Transverse colon (tissue), 4 donors: ENCODE measurements around the gene TJAP1. TPM values are rescaled to one million over a fixed set of nuclear protein-coding genes. Genes with fewer than 3 reads are reported as not detected.

Experiments used
- DNase-seq: peaks from one replicate; pipeline ENCODE4 v3.0.0-alpha.2; 2019
- H3K27ac ChIP-seq, 4 donors: fragments of 200-600 bp; sonication (generic); 2 replicates each; pipeline ENCODE4 v1.5.1; 2016 to 2018; ENCODE audit warnings: inconsistent platforms in 4 of 4
- H3K27me3 ChIP-seq: fragments of 200-600 bp; sonication (generic); 2 replicates; pipeline ENCODE4 v1.5.1; 2017; ENCODE audit warnings: inconsistent platforms
- H3K36me3 ChIP-seq, 4 donors: fragments of 200-600 bp; sonication (generic); 2 replicates each; pipeline ENCODE4 v1.5.1; 2017 to 2019; ENCODE audit warnings: inconsistent platforms in 4 of 4
- H3K4me1 ChIP-seq, 4 donors: fragments of 200-600 bp; sonication (generic); 2 replicates each; pipeline ENCODE4 v1.5.1; 2017 to 2020; ENCODE audit warnings: inconsistent platforms in 4 of 4
- H3K4me3 ChIP-seq, 4 donors: fragments of 200-600 bp; sonication (generic); 1 replicate in 1 of 4; 2 replicates in 3 of 4; pipeline versions ENCODE4 v1.5.1 to v1.6.1; 2017 to 2019; ENCODE audit warnings: inconsistent platforms in 4 of 4
- H3K9me3 ChIP-seq, 2 donors: fragments of 200-600 bp; sonication (generic); 2 replicates each; pipeline ENCODE4 v1.5.1; 2017 to 2019; ENCODE audit warnings: inconsistent platforms in 2 of 2
- CTCF ChIP-seq, 5 experiments: fragments of 200-600 bp in 3 of 5; fragments of 450-650 bp in 2 of 5; sonication (generic) in 3 of 5; IDR thresholded peaks; 1 replicate in 2 of 5; 2 replicates in 3 of 5; pipeline ENCODE4 v1.5.1; 2016 to 2017; ENCODE audit warnings: antibody characterized with exemption in 5 of 5, inconsistent platforms in 3 of 5, mild to moderate bottlenecking in 2 of 5, moderate library complexity in 1 of 5
- EP300 ChIP-seq: sonication (generic); formaldehyde crosslinking; IDR thresholded peaks from one replicate; pipeline ENCODE4 v1.6.1; 2017; ENCODE audit warnings: antibody characterized with exemption, low read depth
- POLR2A ChIP-seq: fragments of 450-650 bp; IDR thresholded peaks from one replicate; pipeline ENCODE4 v1.6.1; 2016; ENCODE audit warnings: antibody characterized with exemption, mild to moderate bottlenecking, moderate library complexity
- POLR2AphosphoS5 ChIP-seq, 3 donors: sonication (generic); formaldehyde crosslinking; IDR thresholded peaks; one replicate each; pipeline ENCODE4 v1.6.1; 2016; ENCODE audit warnings: antibody characterized with exemption in 3 of 3
- WGBS, 2 donors: methylation state at CpG; one replicate each; pipeline ENCODE4 v1.1.5; 2018; ENCODE audit warnings: low coverage in 1 of 2; 5-methylcytosine and 5-hydroxymethylcytosine counted together
- in situ Hi-C, 4 donors: fragments of 200-750 bp; cut with MboI; loops; one replicate each; pipeline versions ENCODE4 v1.15.0 to v1.15.1; 2017; ENCODE audit warnings: low sequenced_read_pairs in 3 of 4, low pct_ligation_motif_present in 1 of 4, low pct_unique_long_range_greater_than_20kb in 1 of 4
- intact Hi-C: fragments of 100-400 bp; cut with DNase I; formaldehyde crosslinking; loops from one replicate; pipeline ENCODE4 v1.15.1; 2023; ENCODE audit warnings: low total_unique reads
- total RNA-seq, 4 donors: library from RNA; depleted of rRNA; stranded (reverse); fragments of >200 nt; gene quantifications; one replicate each; pipeline ENCODE4 v1.1.0, GENCODE V29; 2016

Gene TJAP1
- total RNA-seq, 4 donors from 2014 or later: 10.9 to 22.4 (median 17.9) TPM

DNA sequence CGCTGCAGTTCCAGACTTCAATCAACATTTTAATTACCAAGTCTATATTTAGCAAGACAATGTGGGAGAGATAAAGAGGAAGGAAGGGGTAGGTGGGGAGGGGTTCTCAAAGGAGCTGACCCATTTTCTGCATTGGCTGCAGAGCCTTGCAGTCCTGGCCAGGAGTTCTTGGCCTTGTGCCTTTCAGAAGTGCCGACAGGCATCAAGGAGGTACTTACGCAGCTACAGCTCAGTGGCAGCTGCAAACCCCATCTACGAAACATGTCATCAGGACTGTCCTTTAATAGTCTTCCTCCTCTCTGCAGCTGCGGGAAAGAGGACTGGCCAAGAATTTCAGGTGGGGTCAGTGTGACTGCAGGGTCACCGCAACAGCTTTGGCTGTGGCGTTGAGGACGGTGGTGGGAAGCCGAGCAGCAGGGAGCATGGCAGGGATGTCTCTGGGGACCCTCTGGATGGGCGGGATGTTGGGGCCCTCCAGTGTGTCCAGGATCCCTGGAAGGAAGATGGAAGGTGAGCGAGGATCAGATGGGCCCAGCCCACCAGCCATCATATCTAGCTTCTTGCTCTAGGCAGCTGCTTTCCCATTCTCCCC is 34.5 kb downstream of the TJAP1 start:
- no peak for TF ChIP-seq POLR2A
- no peak for TF ChIP-seq EP300
- TF ChIP-seq CTCF (IDR thresholded peaks at IDR 0.05): no peak
- no peak for TF ChIP-seq POLR2AphosphoS5 (IDR thresholded peaks at IDR 0.05)
- Histone ChIP-seq H3K9me3 (no peaks in the 10 kb centered on the region), H3K27ac (peak overlapping the region in 2 of 4 donors; percentile 79 to 82), H3K36me3 (peaks cover 0 to 18% (median 3%) of the 10 kb centered on the region in 4 donors), H3K27me3 (peaks cover 16% of the 10 kb centered on the region), H3K4me3 (no peak overlapping the region), H3K4me1 (peaks cover 15 to 48% (median 40%) of the 10 kb centered on the region in 4 donors)
- intact Hi-C loops (no loop called here), in situ Hi-C loops (no loop called here)
- DNase-seq: no peak
- 93% methylated on average over 11 of the region's 11 CpGs; no CpG with 5 or more reads in 1 of the 2 donors for WGBS, 2 donors

DNA sequence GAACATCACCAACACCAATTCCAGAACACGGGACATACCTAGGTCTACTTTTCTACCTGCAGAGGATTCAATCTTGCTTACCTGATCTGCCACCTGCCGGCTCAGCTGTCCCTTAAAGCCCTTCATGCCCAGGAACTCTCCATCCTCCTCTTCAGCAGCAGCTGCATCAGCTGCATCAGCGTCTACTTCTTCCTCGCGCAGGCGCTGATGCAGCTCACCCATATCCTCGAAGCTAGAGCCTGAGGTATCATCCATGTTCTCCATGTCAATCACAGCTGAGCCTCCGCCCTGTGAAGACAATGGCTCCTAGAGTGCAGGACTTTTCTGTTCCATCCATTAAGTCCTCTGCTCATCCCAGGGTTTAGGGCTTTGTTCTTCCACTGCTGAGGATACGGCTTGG is 38.4 kb downstream of the TJAP1 start:
- intact Hi-C loops: no loop called here
- WGBS, 2 donors: 65 to 73% methylated on average over 7 to 9 of the region's 9 CpGs
- H3K4me1 ChIP-seq: peaks cover 24 to 44% (median 33%) of the 10 kb centered on the region in 4 donors
- no peak for DNase-seq
- H3K27ac ChIP-seq: peak overlapping the region; percentile 89 to 93 (median 92)
- no peaks in the 10 kb centered on the region for H3K9me3 ChIP-seq
- TF ChIP-seq POLR2A (no peak), CTCF (IDR thresholded peaks at IDR 0.05) (no peak), POLR2AphosphoS5 (IDR thresholded peaks at IDR 0.05) (no peak), EP300 (no peak)
- H3K27me3 ChIP-seq: no peaks in the 10 kb centered on the region
- peak overlapping the region; percentile 60 to 87 (median 78) for H3K4me3 ChIP-seq
- in situ Hi-C loops: no loop called here
- peaks cover 0 to 22% (median 6%) of the 10 kb centered on the region in 4 donors for H3K36me3 ChIP-seq

- DNase-seq: no peak
- Histone ChIP-seq H3K4me1 (peaks cover 24 to 39% (median 28%) of the 10 kb centered on the region in 4 donors), H3K36me3 (peaks cover 0 to 25% (median 8%) of the 10 kb centered on the region in 4 donors), H3K27me3 (no peaks in the 10 kb centered on the region), H3K27ac (peak overlapping the region; percentile 89 to 93 (median 92)), H3K9me3 (no peaks in the 10 kb centered on the region), H3K4me3 (peak overlapping the region; percentile 60 to 87 (median 78))
- TF ChIP-seq POLR2AphosphoS5 (IDR thresholded peaks at IDR 0.05) (no peak), CTCF (IDR thresholded peaks at IDR 0.05) (no peak), EP300 (no peak), POLR2A (no peak)
- WGBS, 2 donors: 1 to 13% methylated on average over 3 to 10 of the region's 10 CpGs
- in situ Hi-C loops (no loop called here), intact Hi-C loops (no loop called here)
These were observed 39.0 kb downstream of the TJAP1 start for GRCh38 chr6:43516367-43516696.

DNA sequence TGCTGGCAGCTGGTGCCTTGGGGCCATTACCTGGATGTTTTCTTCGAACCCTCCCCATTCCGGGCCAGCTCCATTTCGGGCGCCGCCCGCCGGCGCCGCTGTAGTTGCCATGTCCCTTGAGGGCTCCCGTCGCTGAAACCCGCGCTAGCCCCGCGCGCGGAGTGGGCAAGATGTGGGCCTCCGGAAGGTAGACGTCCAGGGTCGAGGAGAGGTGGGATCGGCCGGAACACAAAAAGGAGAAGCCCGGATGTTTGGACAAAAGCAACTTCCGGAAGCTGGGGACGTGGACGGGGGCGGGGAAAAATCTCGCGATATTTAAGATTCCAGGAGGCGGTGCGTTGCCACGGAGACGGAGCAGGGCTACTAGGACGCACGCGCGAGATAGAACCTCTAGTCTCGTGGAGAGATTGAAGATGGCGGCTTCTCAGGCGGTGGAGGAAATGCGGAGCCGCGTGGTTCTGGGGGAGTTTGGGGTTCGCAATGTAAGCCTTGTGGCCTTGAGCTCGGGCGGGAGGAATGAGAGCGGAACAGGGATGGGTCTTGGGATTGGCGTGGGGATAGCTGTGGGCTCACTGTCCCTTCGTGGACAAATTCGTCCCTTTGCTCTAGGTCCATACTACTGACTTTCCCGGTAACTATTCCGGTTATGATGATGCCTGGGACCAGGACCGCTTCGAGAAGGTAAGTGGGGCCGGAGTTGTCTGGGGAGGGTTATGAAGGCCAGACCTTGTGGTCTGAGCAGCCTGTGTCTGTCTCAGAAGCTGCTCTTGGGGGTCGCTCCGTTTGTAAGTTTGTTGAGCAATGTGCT is 39.5 kb downstream of the TJAP1 start, which contains the start of the genes POLR1C and YIPF3:
TSS of gene POLR1C (plus strand) at position 393 of the 808 bp plus-strand sequence. CDS start at position 414, 21 bp downstream.
TSS of gene YIPF3 (minus strand) at position 230 of the 808 bp plus-strand sequence. CDS start at position 111, 119 bp downstream.
- WGBS, 2 donors: 0% methylated on average over 5 to 57 of the region's 57 CpGs
- intact Hi-C loops: no loop called here
- peaks cover 0 to 29% (median 11%) of the 10 kb centered on the region in 4 donors for H3K36me3 ChIP-seq

More for the DNA sequence above, 39.5 kb downstream of the TJAP1 start, which contains the start of the genes POLR1C and YIPF3:
- Histone ChIP-seq H3K27me3 (no peaks in the 10 kb centered on the region), H3K4me3 (peak within 1 kb of the TSS; percentile 60 to 87 (median 78)), H3K27ac (peak within 1 kb of the TSS; percentile 89 to 93 (median 92)), H3K9me3 (no peaks in the 10 kb centered on the region), H3K4me1 (peaks cover 24 to 36% (median 28%) of the 10 kb centered on the region in 4 donors)
- peak; percentile 98 for DNase-seq
- in situ Hi-C loops: no loop called here
- TF ChIP-seq CTCF (IDR thresholded peaks at IDR 0.05) (no peak), POLR2AphosphoS5 (IDR thresholded peaks at IDR 0.05) (peak; percentile 48 to 72 (median 63)), POLR2A (peak; percentile 70)
